NCI-H1048 (cell line): Measurements from ENCODE around the gene KRTAP10-6.
"Not testable (repeated sequence)": the region's sequence is repeated elsewhere in the genome, so short reads cannot be mapped to it uniquely, and the experiment has no call there.

Source experiments
- DNase-seq: peaks from one replicate; lab custom pipeline; 2025; lab: John Stamatoyannopoulos, UW

KRTAP10-6 gene

GRCh38 chr21:44599264-44600029, 7.1 kb upstream of the KRTAP10-6 start:
- no peak for DNase-seq

DNA sequence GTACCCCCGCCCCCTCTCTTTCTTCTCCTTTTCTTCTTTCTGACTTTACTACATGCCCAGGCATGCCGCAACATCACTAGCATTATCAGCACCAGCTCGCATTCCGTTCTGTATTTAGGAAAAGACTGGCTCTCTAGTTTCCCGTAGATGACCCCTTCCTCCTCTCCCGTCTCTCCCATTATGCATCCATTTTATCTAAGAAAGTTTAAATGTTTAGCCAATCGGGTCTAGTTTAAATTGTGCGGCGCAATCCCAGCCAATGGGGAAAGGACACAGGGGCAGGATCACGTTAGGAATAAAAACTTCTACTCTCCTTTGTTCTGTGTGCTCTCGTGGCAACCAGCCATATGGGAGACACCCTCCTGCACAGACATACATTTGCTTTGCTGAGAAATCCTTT, 5.8 kb upstream of the KRTAP10-6 start:
- DNase-seq = no peak

DNA sequence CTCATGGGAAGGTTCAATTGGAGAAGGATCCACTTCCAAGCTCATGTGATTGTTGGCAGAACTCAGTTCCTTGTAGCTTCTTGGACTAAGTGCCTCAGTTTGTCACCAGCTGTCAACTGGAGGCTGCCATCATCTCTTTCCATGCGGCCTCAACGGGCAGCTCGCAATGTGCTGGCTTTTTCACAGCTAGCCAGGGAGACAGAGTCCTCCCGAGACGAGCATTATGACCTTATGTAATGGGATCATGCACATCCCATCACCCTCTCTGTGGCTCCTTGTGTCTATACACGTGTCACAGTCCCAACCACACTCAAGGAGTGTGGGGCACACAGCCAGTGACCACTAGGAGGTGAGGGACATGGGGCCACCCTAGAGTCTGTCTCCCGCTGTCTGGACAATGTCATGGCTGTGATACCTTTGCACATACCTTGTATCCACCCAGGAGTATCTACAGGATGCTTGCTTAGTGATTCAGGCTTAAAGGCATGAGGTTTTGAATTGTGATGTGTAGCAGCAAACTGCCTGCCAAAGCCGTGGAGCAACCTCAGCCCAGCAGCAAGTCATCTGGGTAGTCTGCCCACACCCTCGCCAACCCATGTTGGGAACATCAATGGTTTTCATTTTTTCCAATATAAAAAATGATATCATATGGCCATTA, 3.9 kb upstream of the KRTAP10-6 start:
- no peak for DNase-seq

DNA sequence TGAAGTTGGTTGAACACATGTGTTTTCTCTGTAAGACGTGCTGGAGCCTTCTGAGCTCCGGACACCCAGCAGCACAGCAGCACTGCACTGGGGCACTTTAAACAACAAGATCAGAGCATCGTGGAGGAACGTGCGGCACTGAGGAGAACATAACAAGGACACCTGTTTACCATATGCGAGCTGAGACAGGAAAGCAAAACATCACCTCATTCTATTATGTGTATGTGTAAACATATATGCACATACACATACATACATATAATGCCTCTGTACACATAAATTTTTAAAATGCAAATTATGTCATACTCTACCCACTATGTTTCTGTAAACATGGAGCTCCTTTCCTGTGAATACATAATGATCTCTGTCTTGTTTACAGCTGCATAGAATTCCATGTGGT, 3.2 kb upstream of the KRTAP10-6 start:
- DNase-seq = no peak

DNA sequence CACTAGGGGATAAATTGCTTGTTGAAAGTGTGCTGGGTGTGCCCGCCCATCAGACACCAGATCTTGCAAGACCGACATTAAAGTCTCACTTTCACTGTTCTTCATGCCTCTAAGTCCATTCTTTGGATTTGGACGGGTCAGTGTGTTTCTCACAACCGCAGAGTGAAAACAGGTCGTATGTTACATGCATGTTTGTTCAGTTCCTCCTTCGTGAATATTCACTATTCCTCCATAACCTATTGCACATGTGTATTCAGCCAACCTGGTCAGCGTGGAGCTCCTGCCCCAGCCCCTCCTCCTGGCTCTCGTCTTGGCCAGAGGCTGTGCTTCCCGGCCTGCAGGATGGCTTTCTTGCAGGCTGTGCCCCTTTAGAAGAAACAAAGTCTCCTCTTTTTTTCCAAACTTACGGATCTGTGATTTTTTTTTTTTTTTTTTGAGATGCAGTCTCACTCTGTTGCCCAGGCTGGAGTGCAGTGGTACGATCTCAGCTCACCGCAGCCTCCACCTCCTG, 2.2 kb upstream of the KRTAP10-6 start:
- DNase-seq = no peak

GRCh38 chr21:44593598-44594405, 1.5 kb upstream of the KRTAP10-6 start:
- no peak for DNase-seq

DNA sequence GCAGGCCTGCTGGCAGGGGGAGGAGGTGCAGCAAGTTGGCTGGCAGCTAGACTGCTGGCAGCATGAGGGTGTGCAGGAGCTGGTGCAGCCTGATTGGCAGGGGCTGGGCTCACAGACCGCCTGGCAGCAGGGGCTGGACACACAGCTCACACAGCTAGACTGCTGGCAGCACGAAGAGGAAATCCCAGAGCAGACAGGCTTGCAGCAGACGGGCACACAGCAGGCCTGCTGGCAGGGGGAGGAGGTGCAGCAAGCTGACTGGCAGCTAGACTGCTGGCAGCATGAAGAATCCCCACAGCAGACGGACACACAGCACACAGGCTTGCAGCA, 539 bp downstream of the KRTAP10-6 start:
- not testable (repeated sequence) for DNase-seq

- DNase-seq = not testable (repeated sequence)
Observed at GRCh38 chr21:44590897-44591800, 1.2 kb downstream of the KRTAP10-6 start.

GRCh38 chr21:44590311-44590721, 2.0 kb downstream of the KRTAP10-6 start:
- no peak for DNase-seq

GRCh38 chr21:44589586-44590305, 2.6 kb downstream of the KRTAP10-6 start:
- DNase-seq = no peak

DNA sequence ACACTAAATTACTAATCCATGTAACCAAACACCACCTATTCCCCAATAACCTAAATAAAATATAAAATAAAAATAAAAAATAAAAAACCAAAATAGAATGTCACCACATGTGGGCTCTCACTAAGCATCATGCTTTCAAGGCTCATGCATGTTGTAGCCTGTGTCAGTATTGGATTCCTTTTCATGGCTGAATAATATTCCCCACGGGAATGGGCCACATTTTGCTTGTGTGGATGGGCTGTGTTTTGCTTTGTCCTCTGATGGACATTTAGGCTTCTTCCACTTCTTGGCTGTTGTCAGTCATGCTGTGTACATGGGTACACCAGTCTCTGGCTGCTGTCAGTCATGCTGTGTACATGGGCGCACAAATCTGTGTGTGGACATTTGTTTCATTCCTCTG, 3.2 kb downstream of the KRTAP10-6 start:
- DNase-seq = no peak

DNA sequence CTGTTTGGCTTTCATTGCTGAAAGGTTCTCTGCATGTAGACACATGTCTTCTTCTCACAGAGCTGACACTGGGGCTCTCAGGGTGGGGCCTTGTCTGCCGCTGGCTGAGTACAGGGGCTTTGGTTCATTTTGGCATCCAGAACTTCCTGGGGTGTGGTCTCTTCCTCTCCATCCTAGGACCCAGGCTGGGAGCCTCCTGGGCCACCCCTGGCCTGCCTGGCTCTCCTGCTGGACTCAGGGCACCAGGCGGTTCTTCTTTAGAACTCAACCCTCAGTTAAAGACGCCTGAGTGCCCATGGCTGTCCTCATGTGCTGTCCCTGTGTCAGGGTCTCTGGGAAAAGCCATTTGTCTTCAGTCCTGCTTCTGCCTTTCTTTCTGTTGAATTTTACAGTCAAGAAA, 6.4 kb downstream of the KRTAP10-6 start:
- DNase-seq = no peak

- DNase-seq = no peak
Observed at GRCh38 chr21:44583800-44584147, 8.5 kb downstream of the KRTAP10-6 start.

DNA sequence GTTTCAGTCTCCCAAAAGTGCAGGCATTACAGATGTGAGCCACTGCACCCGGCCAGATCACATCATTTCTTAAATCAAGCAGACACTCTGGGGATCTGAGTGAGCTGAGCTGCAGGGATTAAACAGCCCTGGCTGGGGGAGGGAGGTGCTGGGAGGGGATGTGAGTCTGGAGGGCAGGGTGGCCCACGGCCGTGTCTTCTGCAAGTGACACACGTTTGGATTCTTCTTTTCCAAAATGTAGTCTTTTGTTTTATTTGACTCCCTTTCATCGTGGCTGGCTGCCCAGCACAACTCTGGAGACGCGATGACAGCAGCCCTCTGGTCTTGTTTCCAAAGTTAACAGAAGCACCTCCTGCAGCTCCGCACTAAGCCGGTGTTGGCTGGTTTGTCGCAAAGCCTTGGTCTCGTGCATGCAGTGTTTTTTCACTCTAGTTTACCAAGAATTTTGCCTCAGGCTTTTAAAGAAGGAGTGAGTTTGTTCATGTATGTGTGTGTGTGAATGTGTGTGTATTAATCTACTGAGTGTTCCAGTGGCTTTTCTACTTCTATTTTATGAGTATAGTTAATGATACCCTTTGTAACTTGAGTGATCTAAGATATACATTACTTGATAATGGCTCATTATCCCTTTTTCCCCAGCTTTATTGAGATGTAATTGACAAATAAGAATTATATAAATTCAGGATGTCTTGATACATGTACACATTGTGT, 9.1 kb downstream of the KRTAP10-6 start:
- DNase-seq = no peak

DNA sequence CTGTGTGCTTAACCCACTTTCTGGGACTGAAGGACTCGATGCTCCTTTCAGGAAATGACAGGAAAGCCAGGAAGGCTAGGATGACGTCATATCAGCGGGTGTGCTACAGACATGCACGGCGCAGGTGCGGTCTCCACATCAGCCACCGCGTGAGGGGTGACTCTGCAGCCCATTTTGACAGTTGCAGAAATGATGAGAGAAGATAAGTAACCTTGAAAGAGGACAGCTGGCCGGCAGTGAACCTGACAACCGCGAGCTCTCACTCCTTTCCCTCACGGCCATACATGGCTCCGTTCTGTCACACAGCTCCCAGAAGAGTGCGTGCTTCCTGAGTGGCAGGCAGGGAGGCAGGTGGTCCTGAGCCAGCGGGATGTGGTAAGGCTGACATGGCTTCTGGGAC, 10.2 kb downstream of the KRTAP10-6 start:
- no peak for DNase-seq

DNA sequence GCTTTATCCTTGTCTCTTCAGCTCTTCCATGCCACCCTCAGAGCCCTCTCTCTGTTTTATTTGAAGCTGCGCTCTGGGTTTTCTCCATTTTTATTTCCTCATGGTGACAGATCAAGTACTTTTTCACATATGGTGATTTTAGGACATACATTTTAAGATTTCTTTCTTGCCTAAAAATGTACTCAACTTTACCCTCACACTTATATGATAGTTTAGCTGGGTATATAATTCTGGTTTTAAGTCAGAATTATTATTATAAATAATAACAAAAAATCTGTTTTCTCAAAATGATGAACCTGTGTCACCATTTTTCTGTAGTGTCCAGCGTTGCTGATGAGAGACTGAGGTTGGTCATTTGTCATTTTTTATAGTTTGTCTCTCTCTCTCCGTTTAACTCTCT, 11.1 kb downstream of the KRTAP10-6 start:
- DNase-seq = no peak

- DNase-seq = not testable (repeated sequence)
Observed at GRCh38 chr21:44580231-44580821, 12.0 kb downstream of the KRTAP10-6 start, which contains the start of gene KRTAP10-5. TSS of gene KRTAP10-5 (minus strand) at chr21:44580604. CDS start at chr21:44580578, 26 bp downstream.

DNA sequence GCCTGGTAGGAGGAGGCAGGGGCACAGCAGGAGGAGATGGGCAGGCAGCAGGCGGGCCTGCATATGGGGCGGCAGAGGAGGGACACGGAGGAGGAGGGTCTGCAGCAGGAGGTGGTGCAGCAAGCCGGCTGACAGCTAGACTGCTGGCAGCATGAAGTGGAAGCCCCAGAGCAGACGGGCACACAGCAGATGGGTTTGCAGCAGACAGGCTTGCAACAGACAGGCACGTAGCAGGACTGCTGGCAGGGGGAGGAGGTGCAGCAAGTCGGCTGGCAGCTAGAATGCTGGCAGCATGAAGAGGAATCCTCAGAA, 12.5 kb downstream of the KRTAP10-6 start:
- DNase-seq = no peak

DNA sequence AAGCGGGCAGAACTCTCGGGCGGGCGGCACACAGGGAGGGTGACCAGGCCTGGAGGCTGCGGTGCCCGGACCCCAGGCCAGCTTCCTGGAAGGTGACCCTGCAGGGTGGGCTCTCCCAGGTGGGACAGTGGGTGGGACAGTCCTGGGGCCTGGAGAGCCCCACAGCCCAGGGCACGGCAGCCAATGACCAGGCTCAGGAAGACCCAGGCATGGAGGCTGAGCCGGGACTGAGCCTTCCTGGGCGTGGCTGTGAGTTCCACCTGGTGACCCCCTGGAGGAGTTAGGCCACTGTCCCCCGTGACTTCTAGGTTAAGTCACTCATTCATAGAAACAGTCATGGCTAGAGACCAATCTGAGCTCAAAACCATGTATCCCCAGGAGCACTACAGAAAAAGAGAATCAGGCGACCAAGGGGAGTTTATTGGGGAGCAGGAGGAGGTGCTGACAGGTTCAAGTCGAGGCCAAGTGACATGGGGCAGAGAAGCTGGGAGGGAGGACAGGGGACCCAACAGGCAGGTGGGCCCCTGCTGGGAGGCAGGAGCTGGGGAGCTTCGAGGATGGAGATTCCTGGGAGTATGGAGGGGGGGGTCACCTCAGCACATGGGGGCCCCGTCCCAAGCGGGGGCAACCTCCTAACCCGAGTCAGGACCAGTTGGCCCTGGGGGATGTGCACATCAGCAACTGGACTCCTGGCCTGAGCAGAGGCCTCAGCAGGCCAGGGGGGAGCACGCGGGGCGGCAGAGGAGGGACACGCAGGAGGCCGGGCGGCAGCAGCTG, 13.1 kb downstream of the KRTAP10-6 start:
- no peak for DNase-seq
